KMS-11 (cell line): Measurements from ENCODE around the gene BEX3.
"Not testable (repeated sequence)": the region's sequence is repeated elsewhere in the genome, so short reads cannot be mapped to it uniquely, and the experiment has no call there.

Experiments
- H2AFZ ChIP-seq: fragments of 200-600 bp; sonication (generic); 2 replicates; pipeline ENCODE4 v1.6.1; 2016; ENCODE audit warnings: antibody characterized with exemption, mixed run types, low read depth
- H3K27ac ChIP-seq: fragments of 200-600 bp; sonication (generic); 2 replicates; pipeline ENCODE4 v1.6.1; 2016; ENCODE audit warnings: mild to moderate bottlenecking, mixed run types
- H3K27me3 ChIP-seq: fragments of 200-600 bp; sonication (generic); 2 replicates; pipeline ENCODE4 v1.6.1; 2017; ENCODE audit warnings: mild to moderate bottlenecking, low read depth, mixed run types, moderate library complexity; ENCODE audit not compliant: insufficient read depth
- H3K36me3 ChIP-seq: fragments of 200-600 bp; sonication (generic); 2 replicates; pipeline ENCODE4 v1.6.1; 2017; ENCODE audit warnings: mild to moderate bottlenecking, mixed run types; ENCODE audit not compliant: insufficient read depth
- H3K4me1 ChIP-seq: fragments of 200-600 bp; sonication (generic); 2 replicates; pipeline ENCODE4 v1.6.1; 2016; ENCODE audit warnings: mild to moderate bottlenecking, low read depth, mixed run types; ENCODE audit not compliant: poor library complexity, severe bottlenecking
- H3K4me2 ChIP-seq: fragments of 200-600 bp; sonication (generic); 2 replicates; pipeline ENCODE4 v1.7.0; 2016; ENCODE audit warnings: mild to moderate bottlenecking, mixed run types
- H3K4me3 ChIP-seq: fragments of 200-600 bp; sonication (generic); IDR thresholded peaks from 2 replicates; pipeline ENCODE4 v1.6.1; 2017; ENCODE audit warnings: low read depth, low read length, mixed read lengths; ENCODE audit not compliant: insufficient read depth
- H3K79me2 ChIP-seq: fragments of 200-600 bp; sonication (generic); 2 replicates; pipeline ENCODE4 v1.6.1; 2016; ENCODE audit warnings: low read depth, mixed run types; ENCODE audit not compliant: insufficient read depth
- H3K9ac ChIP-seq: fragments of 200-600 bp; sonication (generic); 2 replicates; pipeline ENCODE4 v1.6.1; 2016; ENCODE audit warnings: mild to moderate bottlenecking, mixed run types
- H4K20me1 ChIP-seq: fragments of 200-600 bp; sonication (generic); 2 replicates; pipeline ENCODE4 v1.6.1; 2016; ENCODE audit warnings: mild to moderate bottlenecking, mixed run types; ENCODE audit not compliant: insufficient read depth
- TF ChIP-seq, protein P1 (sequence below): fragments of 200-600 bp; sonication (generic); conservative IDR thresholded peaks from 2 replicates; pipeline ENCODE4 v1.6.1; 2017; ENCODE audit warnings: low read depth, mild to moderate bottlenecking, antibody characterized with exemption, low read length, moderate library complexity, mixed read lengths

The BEX3 gene

DNA sequence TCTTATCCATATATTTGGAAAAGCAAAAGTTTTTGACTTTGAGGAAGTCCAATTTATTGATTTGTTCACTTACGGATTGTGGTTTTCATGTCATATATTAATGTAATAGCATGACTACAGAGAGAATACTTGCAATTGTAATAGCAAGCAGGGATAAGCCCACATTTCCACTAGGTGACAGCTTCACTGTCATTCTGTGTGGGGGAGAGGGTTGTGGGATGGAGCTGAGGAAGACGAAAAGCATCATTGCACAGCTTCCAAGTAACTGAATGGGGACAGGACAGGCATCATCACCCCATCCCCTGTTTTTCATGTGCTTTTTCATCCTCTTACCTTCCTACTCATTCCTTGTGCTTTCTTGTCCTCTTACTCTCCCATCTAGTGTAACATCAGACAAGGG lies 31.4 kb downstream of the BEX3 start:
- Histone ChIP-seq H4K20me1 (no peaks in the 10 kb centered on the region), H3K36me3 (no peaks in the 10 kb centered on the region), H3K27me3 (no peaks in the 10 kb centered on the region), H3K9ac (no peak overlapping the region), H3K79me2 (no peaks in the 10 kb centered on the region), H3K4me2 (no peak overlapping the region), H2AFZ (no peak overlapping the region), H3K27ac (no peak overlapping the region), H3K4me3 (no peak overlapping the region), H3K4me1 (peaks cover 6% of the 10 kb centered on the region)
- TF ChIP-seq, protein P1, sequence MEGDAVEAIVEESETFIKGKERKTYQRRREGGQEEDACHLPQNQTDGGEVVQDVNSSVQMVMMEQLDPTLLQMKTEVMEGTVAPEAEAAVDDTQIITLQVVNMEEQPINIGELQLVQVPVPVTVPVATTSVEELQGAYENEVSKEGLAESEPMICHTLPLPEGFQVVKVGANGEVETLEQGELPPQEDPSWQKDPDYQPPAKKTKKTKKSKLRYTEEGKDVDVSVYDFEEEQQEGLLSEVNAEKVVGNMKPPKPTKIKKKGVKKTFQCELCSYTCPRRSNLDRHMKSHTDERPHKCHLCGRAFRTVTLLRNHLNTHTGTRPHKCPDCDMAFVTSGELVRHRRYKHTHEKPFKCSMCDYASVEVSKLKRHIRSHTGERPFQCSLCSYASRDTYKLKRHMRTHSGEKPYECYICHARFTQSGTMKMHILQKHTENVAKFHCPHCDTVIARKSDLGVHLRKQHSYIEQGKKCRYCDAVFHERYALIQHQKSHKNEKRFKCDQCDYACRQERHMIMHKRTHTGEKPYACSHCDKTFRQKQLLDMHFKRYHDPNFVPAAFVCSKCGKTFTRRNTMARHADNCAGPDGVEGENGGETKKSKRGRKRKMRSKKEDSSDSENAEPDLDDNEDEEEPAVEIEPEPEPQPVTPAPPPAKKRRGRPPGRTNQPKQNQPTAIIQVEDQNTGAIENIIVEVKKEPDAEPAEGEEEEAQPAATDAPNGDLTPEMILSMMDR = no peak

DNA sequence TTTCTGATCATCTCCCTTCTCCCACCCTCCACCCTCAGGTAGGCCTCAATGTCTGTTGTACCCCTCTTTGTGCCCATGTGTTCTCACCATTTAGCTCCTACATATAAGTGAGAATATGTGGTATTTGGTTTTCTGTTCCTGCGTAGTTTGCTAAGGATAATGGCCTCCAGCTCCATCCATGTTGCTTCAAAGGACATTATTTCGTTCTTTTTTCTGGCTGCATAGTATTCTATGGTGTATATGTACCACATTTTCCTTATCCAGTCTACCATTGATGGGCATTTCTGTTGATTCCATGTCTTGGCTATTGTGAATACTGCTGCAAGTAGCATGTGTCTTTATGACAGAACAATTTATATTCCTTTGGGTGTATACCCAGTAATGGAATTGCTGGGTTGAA lies 35.4 kb downstream of the BEX3 start:
- not testable (repeated sequence) for H3K27me3 ChIP-seq, H3K4me2 ChIP-seq, H3K79me2 ChIP-seq, H3K9ac ChIP-seq, H2AFZ ChIP-seq, H3K27ac ChIP-seq, H3K4me3 ChIP-seq, H4K20me1 ChIP-seq, H3K36me3 ChIP-seq, H3K4me1 ChIP-seq

DNA sequence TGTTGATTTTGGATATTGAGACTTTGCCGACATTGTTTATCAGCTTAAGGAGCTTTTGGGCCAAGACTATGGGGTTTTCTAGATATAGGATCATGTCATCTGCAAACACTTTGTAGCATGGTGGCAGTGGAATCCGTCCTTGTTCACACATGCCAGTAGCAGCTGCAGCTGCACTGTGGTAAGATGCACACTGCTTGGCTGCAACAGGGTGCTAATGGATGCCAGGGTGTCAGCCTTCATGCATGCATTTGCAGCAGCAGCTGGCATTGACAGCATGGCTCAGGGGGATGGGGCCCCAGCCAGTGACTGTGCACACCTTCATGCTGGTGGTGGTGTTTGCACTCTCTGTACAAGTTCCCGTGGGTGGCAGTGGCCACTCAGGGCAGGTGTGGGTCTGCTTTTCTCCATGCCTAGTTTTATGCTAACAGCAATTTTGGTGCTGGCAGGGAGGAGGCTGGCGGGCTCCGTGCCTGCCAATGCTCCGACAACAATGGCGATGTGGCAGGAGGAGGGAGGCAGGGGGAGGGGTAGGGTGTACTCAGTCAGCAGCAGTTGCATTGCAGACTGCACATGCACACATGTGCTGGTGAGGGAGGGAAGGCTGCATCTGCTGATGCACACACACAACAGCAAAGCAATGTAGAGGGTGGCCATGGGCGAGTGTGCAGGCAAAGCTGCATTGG lies 37.5 kb downstream of the BEX3 start:
- no peak overlapping the region for H2AFZ ChIP-seq
- no peaks in the 10 kb centered on the region for H4K20me1 ChIP-seq
- H3K79me2 ChIP-seq = no peaks in the 10 kb centered on the region
- H3K4me1 ChIP-seq = no peaks in the 10 kb centered on the region
- no peaks in the 10 kb centered on the region for H3K36me3 ChIP-seq
- H3K27ac ChIP-seq = no peak overlapping the region
- H3K4me2 ChIP-seq = no peak overlapping the region
- H3K27me3 ChIP-seq = no peaks in the 10 kb centered on the region
- TF ChIP-seq, protein P1 = no peak
- H3K9ac ChIP-seq = no peak overlapping the region
- H3K4me3 ChIP-seq = no peak overlapping the region

DNA sequence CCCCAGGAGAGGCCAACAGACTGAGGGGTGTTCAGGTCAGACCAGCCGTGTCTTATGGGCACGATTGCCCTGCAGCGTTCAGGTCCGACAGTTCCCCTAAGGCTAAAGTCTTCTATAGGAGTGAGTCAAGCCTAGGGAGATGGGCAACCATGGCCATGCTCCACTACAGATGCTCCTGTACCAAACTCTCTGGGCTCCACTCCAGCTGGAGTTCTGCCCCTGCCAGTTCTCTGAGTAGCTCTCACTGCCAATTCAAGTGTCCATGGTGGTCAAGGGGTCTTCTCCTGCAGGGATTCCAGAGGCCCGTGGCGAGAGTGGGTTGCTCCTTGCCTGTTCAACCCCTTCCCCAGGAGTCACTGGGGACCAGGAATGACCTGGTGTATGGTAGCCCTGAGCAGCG lies 38.2 kb downstream of the BEX3 start:
- no peak overlapping the region for H3K9ac ChIP-seq
- no peaks in the 10 kb centered on the region for H4K20me1 ChIP-seq
- TF ChIP-seq, protein P1 = no peak
- no peaks in the 10 kb centered on the region for H3K27me3 ChIP-seq
- no peaks in the 10 kb centered on the region for H3K36me3 ChIP-seq
- no peak overlapping the region for H2AFZ ChIP-seq
- H3K79me2 ChIP-seq = no peaks in the 10 kb centered on the region
- no peak overlapping the region for H3K4me3 ChIP-seq
- no peak overlapping the region for H3K4me2 ChIP-seq
- no peaks in the 10 kb centered on the region for H3K4me1 ChIP-seq
- no peak overlapping the region for H3K27ac ChIP-seq

DNA sequence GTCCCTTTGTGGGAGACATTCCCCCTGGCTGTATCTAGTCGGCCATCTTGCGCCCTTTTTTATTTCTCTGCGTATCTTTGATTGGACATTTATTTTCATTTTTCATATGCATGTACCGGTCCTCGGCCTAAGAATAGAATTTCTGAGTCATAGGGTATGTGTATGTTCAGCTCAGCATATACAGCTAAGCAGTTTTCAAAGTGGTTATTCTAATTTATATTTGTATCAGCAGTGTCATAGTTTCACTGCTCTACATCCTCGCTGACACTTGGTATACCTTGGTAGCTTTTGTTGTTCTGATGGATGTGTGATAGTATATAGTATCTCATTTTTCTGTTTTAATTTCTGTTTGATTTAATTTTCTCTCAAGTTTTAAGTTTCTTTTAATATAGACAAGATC lies 38.7 kb downstream of the BEX3 start:
- H2AFZ ChIP-seq = no peak overlapping the region
- no peak overlapping the region for H3K4me3 ChIP-seq
- no peaks in the 10 kb centered on the region for H3K79me2 ChIP-seq
- TF ChIP-seq, protein P1 = no peak
- H3K27ac ChIP-seq = no peak overlapping the region
- no peaks in the 10 kb centered on the region for H3K36me3 ChIP-seq
- no peaks in the 10 kb centered on the region for H3K27me3 ChIP-seq
- H3K4me2 ChIP-seq = no peak overlapping the region
- no peaks in the 10 kb centered on the region for H4K20me1 ChIP-seq
- H3K4me1 ChIP-seq = no peaks in the 10 kb centered on the region
- no peak overlapping the region for H3K9ac ChIP-seq
